Measurements from ENCODE around the gene REM2. TPM values are rescaled to one million over a fixed set of nuclear protein-coding genes. Genes with fewer than 3 reads are reported as not detected.

The REM2 gene
- total and polyA plus RNA-seq, 8 donors = 0.12 to 1.2 (median 0.87) TPM; not detected in 3

- H3K4me3 ChIP-seq = no peak overlapping the region
- peak in 1 of 2 donors; percentile 58 for DNase-seq
- intact Hi-C loops (cut with DNase I; ENCODE audit: low total_unique reads) = no loop called here
- peaks cover 17 to 37% (median 25%) of the 10 kb centered on the region in 4 donors for H3K4me1 ChIP-seq
- H3K9me3 ChIP-seq = no peaks in the 10 kb centered on the region
- H3K27me3 ChIP-seq = no peaks in the 10 kb centered on the region
- peaks cover 0 to 12% (median 1%) of the 10 kb centered on the region in 4 donors for H3K36me3 ChIP-seq
- TF ChIP-seq CTCF (IDR thresholded peaks at IDR 0.05) (no peak), POLR2A (IDR thresholded peaks at IDR 0.05) (no peak), POLR2AphosphoS5 (IDR thresholded peaks at IDR 0.05) (no peak), EP300 (IDR thresholded peaks at IDR 0.05) (no peak)
- H3K27ac ChIP-seq = peak overlapping the region in 1 of 5 donors; percentile 37
- 41 to 70% (median 44%) methylated on average over 3 of the region's 3 CpGs for WGBS, 5 donors
Observed at GRCh38 chr14:22932146-22932545, 49.1 kb downstream of the REM2 start.

- H3K27ac ChIP-seq = no peak overlapping the region
- DNase-seq = no peak
- intact Hi-C loops (cut with DNase I; ENCODE audit: low total_unique reads) = no loop called here
- TF ChIP-seq CTCF (IDR thresholded peaks at IDR 0.05) = no peak
- TF ChIP-seq POLR2AphosphoS5 (IDR thresholded peaks at IDR 0.05) = no peak
- TF ChIP-seq EP300 (IDR thresholded peaks at IDR 0.05) = no peak
- TF ChIP-seq POLR2A (IDR thresholded peaks at IDR 0.05) = no peak
- no peaks in the 10 kb centered on the region for H3K27me3 ChIP-seq
- H3K36me3 ChIP-seq = peaks cover 0 to 26% (median 4%) of the 10 kb centered on the region in 4 donors
- H3K4me3 ChIP-seq = no peak overlapping the region
- no peaks in the 10 kb centered on the region for H3K9me3 ChIP-seq
- WGBS, 5 donors = 80 to 90% (median 84%) methylated on average over 1 of the region's 1 CpG
- peaks cover 0 to 16% (median 5%) of the 10 kb centered on the region in 4 donors for H3K4me1 ChIP-seq
Observed at GRCh38 chr14:22935156-22935555, 52.1 kb downstream of the REM2 start.

Small RNAs within 50 kb of the gene (small RNA-seq; reads per million reads assigned to genes)
- gene RF00019 = 0 reads per million in 4 donors

Other genes with a start within 250 kb of the REM2 start
- not detected for gene OR6J1, start 238.9 kb upstream of the REM2 start, total RNA-seq
- not detected for gene OR6J1, start 238.9 kb upstream of the REM2 start, polyA plus RNA-seq
- gene OXA1L, start 116.5 kb upstream of the REM2 start, total RNA-seq = 100 to 1,000 TPM in 1 of 5 donors, 10 to 100 TPM in 4; 46.7 to 119 (median 58.6) TPM
- gene OXA1L, start 116.5 kb upstream of the REM2 start, polyA plus RNA-seq = 100 to 1,000 TPM in 1 of 3 donors, 10 to 100 TPM in 2; 81.9 to 116 (median 97.9) TPM
- 10 to 100 TPM in 2 of 5 donors, 1 to 10 TPM in 1, not detected in 2; 7.6 to 29.4 (median 10.5) TPM for gene SLC7A7, start 67.8 kb upstream of the REM2 start, total RNA-seq
- 1 to 10 TPM; 3.1 to 8.6 (median 3.2) TPM for gene SLC7A7, start 67.8 kb upstream of the REM2 start, polyA plus RNA-seq
- gene MRPL52, start 53.3 kb upstream of the REM2 start, total RNA-seq = 100 to 1,000 TPM in 2 of 5 donors, 10 to 100 TPM in 2, not detected in 1; 25.2 to 194 (median 110) TPM
- 100 to 1,000 TPM; 134 to 181 (median 156) TPM for gene MRPL52, start 53.3 kb upstream of the REM2 start, polyA plus RNA-seq
- gene MMP14, start 46.6 kb upstream of the REM2 start, total RNA-seq = 100 to 1,000 TPM in 1 of 5 donors, 10 to 100 TPM in 4; 20.5 to 104 (median 46.7) TPM
- 10 to 100 TPM; 14.7 to 59.1 (median 29.6) TPM for gene MMP14, start 46.6 kb upstream of the REM2 start, polyA plus RNA-seq
- gene LRP10, start 11.5 kb upstream of the REM2 start, total RNA-seq = 100 to 1,000 TPM in 3 of 5 donors, 10 to 100 TPM in 2; 37.1 to 277 (median 112) TPM
- gene LRP10, start 11.5 kb upstream of the REM2 start, polyA plus RNA-seq = 10 to 100 TPM; 25.1 to 47.3 (median 26.9) TPM
- gene RBM23, start 35.9 kb downstream of the REM2 start, total RNA-seq = 100 to 1,000 TPM in 2 of 5 donors, 10 to 100 TPM in 3; 12.1 to 126 (median 94.7) TPM
- 10 to 100 TPM; 23.5 to 59.1 (median 41.2) TPM for gene RBM23, start 35.9 kb downstream of the REM2 start, polyA plus RNA-seq
- gene PRMT5, start 46.2 kb downstream of the REM2 start, total RNA-seq = 10 to 100 TPM; 20.9 to 48.8 (median 36.2) TPM
- gene PRMT5, start 46.2 kb downstream of the REM2 start, polyA plus RNA-seq = 10 to 100 TPM; 32.1 to 39.6 (median 38.0) TPM
- gene HAUS4, start 73.9 kb downstream of the REM2 start, total RNA-seq = 100 to 1,000 TPM in 1 of 5 donors, 10 to 100 TPM in 4; 38.5 to 121 (median 76.8) TPM
- gene HAUS4, start 73.9 kb downstream of the REM2 start, polyA plus RNA-seq = 10 to 100 TPM; 28.1 to 38.8 (median 37.0) TPM
- 10 to 100 TPM in 3 of 5 donors, 1 to 10 TPM in 1, not detected in 1; 3.1 to 13.3 (median 10.7) TPM for gene AJUBA, start 99.3 kb downstream of the REM2 start, total RNA-seq
- 1 to 10 TPM; 1.5 to 6.9 (median 6.6) TPM for gene AJUBA, start 99.3 kb downstream of the REM2 start, polyA plus RNA-seq
- gene C14orf93, start 126.9 kb downstream of the REM2 start, total RNA-seq = 10 to 100 TPM in 3 of 5 donors, 1 to 10 TPM in 1, not detected in 1; 5.0 to 29.1 (median 20.6) TPM
- gene C14orf93, start 126.9 kb downstream of the REM2 start, polyA plus RNA-seq = 1 to 10 TPM; 6.8 to 8.6 (median 7.2) TPM
- 100 to 1,000 TPM in 1 of 5 donors, 10 to 100 TPM in 4; 34.4 to 139 (median 54.6) TPM for gene PSMB5, start 151.7 kb downstream of the REM2 start, total RNA-seq
- 100 to 1,000 TPM in 1 of 3 donors, 10 to 100 TPM in 2; 96.4 to 147 (median 98.6) TPM for gene PSMB5, start 151.7 kb downstream of the REM2 start, polyA plus RNA-seq
- not detected for gene PSMB11, start 159.0 kb downstream of the REM2 start, total RNA-seq
- gene PSMB11, start 159.0 kb downstream of the REM2 start, polyA plus RNA-seq = not detected
- 10 to 100 TPM in 1 of 5 donors, 1 to 10 TPM in 3, not detected in 1; 1.2 to 14.3 (median 4.8) TPM for gene CDH24, start 174.3 kb downstream of the REM2 start, total RNA-seq
- 1 to 10 TPM; 2.3 to 4.0 (median 3.2) TPM for gene CDH24, start 174.3 kb downstream of the REM2 start, polyA plus RNA-seq
- gene ACIN1, start 211.9 kb downstream of the REM2 start, total RNA-seq = 100 to 1,000 TPM; 114 to 232 (median 123) TPM
- 10 to 100 TPM; 37.1 to 86.4 (median 52.7) TPM for gene ACIN1, start 211.9 kb downstream of the REM2 start, polyA plus RNA-seq
- 10 to 100 TPM in 2 of 5 donors, 1 to 10 TPM in 2, not detected in 1; 1.8 to 25.2 (median 14.0) TPM for gene C14orf119, start 212.3 kb downstream of the REM2 start, total RNA-seq
- gene C14orf119, start 212.3 kb downstream of the REM2 start, polyA plus RNA-seq = 10 to 100 TPM; 27.4 to 51.8 (median 49.8) TPM
- not detected for gene CIROP, start 221.8 kb downstream of the REM2 start, total RNA-seq
- not detected for gene CIROP, start 221.8 kb downstream of the REM2 start, polyA plus RNA-seq
- not detected for gene CEBPE, start 236.0 kb downstream of the REM2 start, total RNA-seq
- under 1 TPM in 1 of 3 donors, not detected in 2; 0.37 TPM for gene CEBPE, start 236.0 kb downstream of the REM2 start, polyA plus RNA-seq

All from stomach (tissue), 9 donors.